ENCODE results near the gene NACAD. TPM values are rescaled to one million over a fixed set of nuclear protein-coding genes. Genes with fewer than 3 reads are reported as not detected.

NACAD gene
- total RNA-seq, 1 donor from 2014 or later = 5.1 TPM

DNA sequence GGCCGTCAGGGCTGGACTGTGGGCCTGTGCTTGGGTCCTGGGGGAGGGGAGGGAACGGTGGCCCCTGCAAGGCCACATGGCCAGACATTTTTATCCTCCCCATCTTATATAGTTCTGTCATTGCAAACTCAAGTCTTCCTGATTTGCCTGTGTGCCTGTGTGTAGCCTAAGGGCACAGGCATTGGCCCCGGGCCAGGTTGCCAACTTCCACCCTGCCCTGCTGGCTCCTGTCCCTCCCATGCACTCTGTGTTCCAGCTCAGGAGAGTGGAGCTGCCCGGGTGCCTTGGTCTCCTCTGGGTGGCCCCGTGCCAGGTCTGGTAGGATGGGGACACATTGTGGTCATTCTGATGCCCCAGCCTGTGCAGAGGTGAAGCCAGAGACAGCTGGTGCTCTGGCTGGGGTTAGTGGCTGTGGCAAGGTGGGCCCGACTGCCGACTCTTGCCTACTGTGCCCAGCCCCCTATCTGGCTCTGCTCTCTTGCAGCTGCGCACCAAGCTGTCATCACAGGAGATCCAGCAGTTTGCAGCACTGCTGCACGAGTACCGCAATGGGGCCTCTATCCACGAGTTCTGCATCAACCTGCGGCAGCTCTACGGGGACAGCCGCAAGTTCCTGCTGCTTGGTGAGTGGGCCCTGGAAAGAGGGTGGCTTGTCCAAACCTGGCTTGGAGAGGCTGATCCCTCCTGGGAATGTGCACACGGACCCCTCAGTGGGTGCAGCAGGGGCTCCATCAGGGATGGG lies 14.8 kb downstream of the NACAD start:
- DNase-seq = no peak

DNA sequence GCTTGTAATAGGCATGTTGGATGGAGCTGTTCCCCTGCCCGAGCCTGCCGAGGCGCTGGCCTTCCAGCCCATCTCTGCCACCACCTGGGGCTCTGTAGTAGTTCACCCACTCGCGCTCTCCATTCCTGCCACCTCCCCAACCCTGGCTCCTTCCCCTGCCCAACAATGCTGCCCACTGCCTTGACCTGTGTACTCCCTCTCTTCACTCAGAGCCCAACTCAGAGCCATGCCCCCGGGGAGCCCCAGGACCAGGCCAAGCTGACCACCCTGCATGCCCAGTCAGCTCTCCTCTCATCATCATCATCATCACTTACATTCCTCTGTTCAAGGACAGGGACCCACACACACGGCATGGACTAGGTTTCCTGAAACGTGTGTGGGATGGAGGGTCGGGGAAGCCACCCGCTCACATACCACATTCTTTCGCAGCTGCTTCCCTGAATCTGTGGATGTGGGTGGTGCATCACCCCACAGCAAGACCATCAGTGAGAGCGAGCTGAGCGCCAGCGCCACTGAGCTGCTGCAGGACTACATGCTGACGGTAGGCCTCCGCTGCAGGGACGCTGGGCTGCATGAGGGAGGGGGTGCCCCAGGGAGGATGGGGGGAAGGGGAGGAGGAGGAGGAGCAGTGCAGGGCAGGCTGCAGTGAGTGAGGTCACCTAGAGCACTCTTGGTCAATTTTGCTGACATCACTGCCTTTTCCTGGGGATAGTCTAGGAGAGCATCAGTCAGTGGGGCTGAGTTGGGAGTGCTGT lies 15.6 kb downstream of the NACAD start:
- DNase-seq = no peak

DNA sequence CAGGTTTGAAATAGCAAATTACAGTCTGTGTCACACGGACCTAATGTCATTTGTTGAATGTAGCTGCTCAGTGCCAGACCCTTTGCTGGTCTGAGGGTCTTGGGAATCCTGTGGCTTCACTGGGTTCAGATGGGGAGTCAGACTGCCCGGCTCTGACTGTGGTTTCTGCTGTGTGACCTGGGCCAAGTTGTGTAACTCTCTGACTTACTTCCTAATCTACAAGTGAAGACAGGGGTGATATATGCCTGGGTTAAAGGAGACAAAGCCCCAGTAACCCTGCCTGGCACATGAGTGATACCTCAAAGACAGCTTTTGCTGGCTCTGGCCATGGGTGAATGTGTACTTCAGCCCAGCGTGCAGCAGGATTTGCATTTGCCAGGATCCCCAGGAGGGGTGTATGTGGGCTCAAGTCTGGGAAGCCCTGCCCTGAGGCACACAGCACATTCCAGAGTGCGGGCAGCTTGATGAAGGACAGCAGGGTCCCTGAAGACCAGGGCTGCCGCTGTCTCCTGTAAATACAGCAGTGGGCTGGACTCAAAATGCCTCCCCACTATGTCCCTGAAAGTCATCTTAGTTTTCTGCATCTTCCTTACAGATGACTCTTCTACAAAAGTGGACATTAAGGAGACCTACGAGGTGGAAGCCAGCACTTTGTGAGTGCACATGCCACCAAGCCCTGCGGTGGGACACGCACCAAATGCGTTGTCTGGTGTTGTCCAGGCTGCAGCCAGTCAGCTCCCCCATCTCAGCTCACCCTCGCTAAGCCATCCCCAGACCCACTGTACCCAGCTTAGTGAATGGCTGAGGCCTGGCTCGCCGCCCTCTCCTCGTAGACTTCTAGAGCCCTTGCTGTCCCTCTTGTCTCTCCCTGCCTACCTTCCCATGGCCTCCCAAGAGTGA lies 16.4 kb downstream of the NACAD start:
- DNase-seq = no peak

DNA sequence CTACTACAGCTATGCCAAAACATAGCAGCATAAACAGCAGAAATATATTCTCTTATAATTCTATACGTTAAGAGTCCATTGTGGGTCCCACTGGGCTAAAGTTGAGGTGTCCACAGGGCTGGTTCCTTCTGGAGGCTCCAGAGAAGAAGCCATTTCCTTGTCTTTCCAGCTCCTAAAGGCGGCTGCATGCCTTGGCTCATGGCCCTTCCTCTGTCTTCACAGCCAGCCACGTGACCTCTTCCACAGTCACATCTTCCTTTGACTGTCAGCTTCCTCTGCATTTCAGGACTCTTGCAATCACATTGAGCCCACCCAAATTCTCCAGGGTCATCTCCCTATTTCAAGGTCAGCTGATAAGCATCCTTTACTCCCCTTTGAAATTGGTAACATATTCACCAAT lies 17.2 kb downstream of the NACAD start:
- DNase-seq = no peak

DNA sequence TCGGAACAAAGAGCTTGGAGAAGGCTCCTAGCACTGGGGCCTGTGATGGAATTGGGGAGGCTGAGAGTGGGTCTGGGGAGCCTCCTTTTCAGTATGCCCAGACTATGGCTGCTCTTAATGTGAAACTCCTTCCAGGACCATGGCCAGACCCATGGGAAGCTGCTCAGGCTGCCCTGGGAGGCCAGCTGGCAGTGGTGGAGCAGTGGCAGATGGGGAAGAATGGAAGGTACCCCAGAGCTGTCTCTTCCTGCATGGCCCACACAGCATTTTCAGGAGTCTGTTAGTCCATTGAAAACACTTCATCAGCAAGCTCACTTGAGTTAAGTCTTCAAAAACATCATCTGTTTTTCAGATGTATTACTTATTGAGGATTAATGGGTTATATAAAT lies 18.5 kb downstream of the NACAD start:
- DNase-seq = no peak

DNA sequence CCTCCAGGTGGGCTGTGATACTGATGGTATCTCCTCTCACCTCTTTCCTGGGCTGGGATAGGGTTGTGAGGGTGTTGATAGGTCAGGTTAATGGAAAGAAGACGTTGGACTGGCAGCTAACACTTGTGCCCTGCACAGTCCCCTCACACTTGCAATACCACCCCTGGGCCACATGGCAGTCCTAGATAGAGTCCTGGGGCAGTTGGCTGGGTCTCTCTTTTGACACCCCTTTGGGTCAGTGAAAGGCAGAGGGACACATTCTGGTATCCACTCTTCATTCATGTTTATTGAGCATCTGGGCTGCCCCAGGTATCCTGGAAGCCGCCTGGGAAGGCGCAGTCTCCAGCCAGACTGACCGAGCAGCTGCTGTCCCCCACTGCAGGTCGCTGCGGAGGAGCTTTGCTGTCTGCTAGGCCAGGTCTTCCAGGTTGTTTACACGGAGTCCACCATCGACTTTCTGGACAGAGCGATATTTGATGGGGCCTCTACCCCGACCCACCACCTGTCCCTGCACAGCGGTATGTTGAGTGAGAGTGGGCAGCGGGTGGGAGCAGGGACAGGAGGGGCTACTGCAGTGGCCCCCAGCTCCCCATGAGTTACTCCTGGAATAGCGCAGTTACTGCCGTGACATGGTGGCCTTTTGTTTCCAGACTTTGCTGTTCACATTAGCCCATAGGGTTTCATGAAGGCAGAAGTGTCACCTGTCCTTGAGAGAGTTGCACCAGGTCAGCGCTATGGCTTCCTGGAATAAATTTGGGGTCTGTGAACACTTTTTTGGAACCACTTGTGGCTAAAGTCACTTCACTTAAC lies 19.1 kb downstream of the NACAD start:
- DNase-seq = no peak

DNA sequence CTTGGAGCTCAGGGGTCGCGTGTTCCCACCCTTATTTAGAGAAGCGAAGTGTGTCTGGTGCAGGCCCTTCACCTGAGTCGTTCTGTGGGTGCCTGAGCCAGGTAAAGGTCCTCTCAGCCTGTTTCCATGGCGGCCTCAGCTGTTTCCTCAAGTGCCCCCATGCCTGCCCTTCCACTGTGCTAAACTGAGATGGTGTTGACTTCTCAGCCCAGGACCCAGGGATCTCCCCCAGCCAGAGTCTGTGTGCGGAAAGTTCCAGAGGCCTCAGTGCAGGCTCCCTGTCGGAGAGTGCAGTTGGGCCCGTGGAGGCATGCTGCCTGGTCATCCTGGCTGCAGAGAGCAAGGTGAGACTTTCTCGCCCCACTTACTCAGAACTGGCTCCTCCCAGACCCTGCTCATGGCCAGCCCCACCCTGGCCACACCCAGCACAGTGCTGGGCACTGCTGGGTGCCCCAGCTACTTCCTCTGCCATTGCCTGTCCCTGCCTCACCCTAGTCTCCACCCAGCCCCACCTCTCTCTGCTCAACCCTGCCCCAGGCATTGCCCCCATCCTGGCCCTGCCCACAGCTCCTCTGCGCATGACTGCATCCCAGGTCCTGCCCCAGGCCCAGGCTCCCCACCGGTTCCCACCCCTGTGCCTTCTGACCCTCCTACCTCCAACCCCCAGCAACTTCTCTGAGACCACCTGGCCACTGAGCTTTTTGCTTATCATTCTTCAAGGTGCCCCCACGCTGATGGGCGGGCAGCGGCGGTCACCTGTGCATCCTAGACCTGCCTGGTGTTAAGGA lies 20.3 kb downstream of the NACAD start:
- DNase-seq = no peak

DNA sequence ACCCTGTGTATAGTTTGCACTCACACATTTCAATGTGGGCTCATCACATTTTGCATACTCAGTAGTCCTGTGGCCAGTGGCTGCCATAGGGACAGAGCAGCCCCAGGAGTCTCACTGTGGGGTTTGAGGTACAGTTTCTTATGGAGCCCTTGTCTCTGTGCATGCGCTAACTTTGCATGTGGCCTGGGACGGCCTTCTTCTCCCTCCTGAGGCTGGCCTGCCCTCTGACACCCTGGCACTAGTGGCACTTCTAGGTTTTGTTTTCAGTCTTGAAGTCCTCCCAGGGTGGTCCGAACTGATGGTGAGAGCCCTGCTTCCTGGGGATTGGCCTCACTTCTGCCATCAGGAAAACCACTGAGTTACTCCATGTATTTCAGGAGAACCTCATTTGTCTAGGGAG lies 21.2 kb downstream of the NACAD start:
- DNase-seq = no peak

DNA sequence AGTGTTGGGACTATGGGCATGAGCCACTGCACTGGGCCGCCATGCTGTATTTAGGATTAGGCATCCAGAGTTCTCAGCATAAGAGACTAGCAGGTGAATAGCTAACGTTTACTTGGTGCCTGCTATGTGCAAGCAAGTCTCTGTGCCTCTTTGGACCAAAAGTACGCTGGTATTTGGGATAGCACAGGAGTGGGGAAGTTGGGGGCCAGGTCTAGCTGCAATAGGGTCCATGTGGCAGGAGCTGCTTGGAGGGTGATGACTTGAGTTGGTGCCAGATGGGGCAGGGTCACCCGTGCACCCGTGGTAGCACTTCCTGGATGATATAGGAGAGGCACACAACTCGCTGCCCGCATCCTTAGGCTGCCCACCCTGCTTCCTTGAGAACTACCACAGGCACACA lies 22.4 kb downstream of the NACAD start:
- DNase-seq = no peak

DNA sequence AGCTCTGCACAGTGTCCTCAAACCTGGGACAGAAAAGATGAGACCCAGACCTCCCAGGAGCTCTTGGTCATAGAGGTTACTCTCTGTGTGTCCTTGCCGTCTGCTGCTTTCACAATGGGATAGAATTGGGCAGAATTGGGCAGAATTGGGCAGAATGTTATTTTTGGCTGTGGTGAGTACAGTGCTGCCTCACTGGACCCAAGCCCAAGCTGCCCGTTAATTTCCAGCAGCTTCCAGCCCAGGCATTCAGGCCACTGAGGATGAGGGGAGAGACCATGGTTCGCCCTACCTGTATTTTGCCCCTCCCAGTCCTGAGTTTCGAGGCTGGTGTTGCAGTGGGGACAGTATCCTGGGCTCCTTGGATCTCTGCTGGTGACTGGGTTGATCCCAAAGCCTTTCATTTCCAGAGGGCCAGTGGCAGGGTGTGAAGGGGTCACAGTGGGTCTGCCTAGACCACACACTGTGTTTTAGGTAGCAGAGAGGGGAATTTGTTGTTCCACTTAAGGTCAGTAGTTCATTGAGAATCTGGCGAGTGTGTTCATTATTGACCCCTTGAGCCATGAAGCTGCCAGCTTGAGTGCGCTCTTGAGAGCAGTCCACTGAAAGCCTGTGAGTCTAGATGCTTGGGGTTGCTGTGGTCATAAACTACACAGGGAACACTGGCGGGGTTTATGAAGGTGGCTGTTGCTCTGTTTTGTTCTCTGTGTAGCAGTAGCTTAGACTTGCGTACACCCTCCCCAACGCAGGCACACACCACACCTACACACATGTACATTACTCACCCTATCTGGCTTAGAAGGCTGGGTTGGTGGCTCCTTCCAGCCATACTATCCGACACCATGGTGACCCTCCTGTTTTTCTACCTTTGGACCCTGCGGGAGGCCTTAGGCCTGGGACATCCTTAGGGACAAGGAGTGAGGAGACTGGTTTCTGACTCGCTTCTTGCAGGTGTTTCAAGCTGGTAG lies 23.5 kb downstream of the NACAD start:
- DNase-seq = no peak

DNA sequence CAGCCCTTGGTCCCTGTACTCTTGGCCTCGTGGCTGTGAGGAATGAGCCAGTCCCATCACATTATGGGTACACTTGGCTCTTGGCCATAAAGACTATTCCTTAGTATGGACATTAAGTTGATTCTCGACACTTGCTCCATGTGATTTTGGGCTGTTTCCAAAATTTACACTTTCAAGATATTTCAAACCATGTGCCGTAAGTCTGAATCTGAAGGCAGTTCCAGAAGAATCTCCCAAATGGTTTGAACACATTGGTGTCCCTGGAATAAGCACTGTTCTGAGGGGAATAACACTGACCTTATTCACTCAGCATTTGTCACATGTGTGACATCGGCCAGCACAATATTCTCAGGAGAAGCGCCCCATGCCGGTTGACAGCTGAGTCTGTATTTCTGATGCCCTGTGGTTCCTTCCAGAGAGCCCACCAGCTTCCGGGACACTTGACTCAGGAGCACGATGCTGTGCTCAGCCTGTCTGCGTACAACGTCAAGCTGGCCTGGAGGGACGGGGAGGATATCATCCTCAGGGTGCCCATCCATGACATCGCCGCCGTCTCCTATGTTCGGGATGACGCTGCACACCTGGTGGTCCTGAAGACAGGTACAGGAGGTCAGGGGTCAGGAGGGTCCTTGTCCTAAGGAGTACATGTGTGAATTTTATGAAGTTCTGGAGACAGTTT lies 24.6 kb downstream of the NACAD start:
- no peak for DNase-seq

DNA sequence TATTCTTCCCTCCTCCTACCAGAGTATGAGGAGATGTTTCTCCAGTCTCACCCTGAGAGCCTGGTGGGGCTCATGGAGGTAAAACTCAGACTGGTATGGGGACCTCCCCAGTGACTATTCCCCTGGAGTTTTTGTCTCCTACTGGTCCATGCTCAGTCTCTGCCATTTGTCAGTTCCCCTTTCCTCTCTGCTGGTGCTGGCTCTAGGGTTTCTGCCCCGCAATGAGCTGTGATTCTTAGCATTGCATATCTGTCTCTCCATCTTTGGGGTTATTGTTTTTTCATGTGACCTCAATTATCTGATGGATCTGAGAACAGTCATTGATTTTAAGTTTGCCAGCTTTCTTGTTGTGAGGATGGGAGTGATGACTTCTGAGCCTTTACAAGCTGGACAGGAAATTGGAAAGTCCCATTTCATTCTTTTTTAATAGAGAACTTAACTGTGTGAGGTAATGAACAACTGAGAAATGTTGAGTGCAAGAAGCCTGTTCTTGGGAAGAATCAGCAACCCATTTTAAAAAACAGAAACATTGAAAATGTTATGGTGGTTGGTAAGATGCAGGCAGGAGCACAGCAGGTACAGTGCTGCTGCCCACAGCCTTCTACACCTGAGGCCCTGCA lies 26.9 kb downstream of the NACAD start:
- no peak for DNase-seq

DNA sequence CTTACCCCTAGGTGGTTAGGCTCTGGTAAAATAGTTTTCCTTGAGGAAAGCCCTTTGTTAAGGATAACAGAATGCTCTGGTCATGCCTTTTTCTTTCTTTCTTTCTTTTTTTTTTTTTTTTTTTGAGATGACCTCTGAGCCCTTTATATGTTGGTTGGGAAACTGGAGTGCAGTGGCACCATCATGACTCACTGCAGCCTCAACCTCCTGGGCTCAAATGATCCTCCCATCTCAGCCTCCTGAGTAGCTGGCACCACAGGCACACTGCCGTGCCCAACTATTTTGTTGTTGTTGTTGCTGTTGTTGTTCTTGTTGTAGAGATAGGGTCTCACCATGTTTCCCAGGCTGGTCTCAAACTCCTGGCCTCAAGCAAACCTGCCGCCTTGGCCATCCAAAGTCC lies 27.4 kb downstream of the NACAD start:
- DNase-seq = no peak

DNA sequence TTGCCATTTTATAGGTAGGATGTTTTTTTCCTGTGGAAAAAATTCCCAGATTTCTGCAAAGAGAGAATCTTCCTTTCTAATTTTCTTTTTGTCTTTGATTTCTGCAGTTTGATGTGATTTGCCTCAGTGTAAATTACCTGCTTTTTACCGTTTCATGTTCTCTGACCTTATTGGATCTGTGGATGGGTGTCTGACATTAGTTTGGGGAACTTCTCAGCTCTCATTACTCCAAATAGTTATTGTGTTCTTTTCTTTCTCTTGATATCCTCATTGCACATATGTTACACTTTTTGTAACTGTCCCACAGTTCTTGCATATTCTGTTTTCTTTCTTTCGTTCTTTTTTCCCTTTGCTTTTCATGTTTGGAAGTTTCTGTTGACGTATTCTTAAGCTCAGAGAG lies 28.5 kb downstream of the NACAD start:
- DNase-seq = no peak

DNA sequence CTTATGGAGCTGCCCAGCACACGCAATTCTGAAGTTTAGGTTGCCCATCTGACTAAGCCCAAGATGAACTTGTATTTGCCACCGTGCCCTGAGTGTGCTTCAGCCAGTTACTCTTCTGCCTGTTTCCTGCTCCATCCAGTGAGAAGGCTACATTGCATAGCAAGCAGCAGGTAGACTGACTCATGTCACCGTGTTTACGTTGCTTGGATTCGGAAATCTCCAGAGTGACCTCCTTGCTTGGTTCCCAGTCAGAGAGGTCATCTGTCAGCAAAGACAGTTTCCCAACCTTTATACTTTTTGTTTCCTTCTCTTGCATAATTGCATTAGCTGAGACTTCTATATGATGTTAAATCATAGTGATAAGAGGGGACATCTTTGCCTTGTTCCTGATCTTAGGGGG lies 30.9 kb downstream of the NACAD start:
- DNase-seq = no peak

DNA sequence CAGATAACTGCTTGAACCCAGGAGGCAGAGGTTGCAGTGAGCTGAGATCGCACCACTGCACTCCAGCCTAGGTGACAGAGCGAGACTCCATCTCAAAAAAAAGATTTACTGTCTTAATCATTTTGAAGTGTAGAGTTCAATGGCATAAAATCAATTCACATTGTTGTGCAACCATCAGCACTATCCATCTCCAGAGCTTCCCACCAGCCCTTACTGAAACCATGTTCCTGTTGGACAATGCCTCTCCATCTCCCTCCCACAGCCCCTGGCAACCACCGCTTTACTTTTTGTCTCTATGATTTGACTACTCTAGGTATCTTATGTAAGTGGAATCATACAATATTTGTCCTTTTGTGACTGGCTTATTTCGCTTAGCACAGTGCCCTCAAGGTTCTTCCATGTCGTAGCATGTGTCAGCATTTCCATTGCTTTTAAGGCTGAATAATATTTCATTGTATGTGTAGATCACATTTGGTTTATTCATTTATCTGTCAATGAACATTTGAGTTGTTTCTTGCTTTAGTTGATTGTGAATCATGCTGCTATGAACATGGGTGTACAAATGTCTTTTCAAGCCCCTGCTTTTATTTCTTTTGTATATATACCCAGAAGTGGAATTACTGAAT lies 33.1 kb downstream of the NACAD start:
- DNase-seq = no peak

DNA sequence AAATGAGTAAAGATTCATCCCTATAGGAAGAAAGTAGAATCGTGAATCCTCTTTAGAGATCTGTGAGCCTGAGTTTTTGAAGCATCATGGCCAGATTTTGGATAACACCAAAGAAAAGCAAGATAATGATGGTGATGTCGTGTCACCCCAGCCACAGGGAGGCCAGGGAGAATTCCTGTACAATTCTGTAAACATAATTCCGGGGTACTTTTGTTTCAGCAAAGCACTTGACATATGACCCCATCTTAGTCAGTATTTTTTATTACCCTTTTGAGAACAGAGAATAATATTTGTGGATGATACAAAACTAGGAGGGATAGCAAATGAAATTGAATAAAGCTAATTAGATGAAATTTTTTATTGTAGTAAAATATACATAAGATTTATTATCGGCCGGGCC lies 33.8 kb downstream of the NACAD start:
- no peak for DNase-seq

DNA sequence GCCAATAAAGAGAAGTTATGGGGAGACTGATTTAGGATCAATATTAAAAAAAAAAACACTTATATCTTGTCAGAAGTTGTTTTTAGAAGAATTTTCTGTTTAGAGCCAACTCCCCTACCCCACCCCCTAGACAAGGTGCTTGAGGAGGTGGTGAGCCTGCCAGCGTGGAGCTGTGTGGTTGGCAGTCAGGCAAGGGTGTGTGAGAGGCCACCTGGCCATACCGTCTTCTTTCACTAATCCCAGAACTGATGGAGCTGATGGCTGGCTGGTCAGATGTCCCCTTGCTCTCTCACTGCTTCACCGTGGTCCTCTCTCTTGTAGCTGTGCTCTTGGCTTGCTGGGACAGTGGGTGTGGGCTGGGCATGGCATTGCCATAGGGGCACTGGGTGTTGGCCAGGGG lies 34.3 kb downstream of the NACAD start:
- DNase-seq = no peak

DNA sequence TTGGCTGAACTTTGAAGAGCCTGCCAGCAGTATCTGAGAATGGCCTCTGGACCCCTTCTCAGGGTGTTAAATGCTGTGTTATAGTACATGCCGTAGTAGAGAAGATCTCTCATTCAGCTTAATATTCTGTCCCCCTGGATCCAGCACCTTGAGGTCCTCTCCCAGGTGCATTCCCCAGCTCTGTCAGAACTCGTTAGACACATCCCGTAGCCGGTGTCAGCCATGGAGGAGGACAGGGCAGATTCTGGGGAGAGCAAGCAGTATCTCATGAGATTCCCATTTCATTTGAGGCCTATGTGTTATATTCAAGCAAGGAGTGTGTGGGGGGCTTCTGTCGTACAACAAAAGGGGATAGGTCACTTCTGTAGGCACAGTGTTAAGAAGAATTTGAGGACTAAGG lies 34.8 kb downstream of the NACAD start:
- no peak for DNase-seq
